SK-N-DZ (cell line): ENCODE results near the gene EFR3B.

Source experiments
- DNase-seq: peaks from one replicate; pipeline ENCODE4 v3.0.0-alpha.2; 2015; ENCODE audit warnings: low spot score
- small RNA-seq, 2 experiments: library from RNA; depleted of rRNA; stranded (forward); fragments of <200 nt; gene quantifications; one replicate each; pipeline ENCODE3, GENCODE V24; 2014

The EFR3B gene

DNA sequence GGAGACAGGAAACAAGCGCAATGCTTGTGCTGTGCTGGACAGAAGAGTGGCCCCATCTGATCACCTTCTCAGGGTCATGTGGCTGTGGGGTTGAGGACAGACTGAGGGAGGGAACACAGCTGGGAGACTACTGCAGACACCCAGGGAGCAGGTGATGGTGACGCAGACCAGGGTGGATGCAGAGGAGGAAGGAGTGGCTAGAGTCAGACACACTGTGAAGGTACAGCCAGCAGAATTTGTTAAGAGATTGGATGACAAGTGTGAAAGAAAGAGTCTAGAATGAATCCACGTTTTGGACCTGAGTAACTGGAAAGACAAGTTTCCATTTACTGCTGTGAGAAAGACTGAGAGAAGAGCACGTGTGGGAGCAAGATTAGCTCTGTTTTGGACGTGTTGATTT, 142.4 kb downstream of the EFR3B start:
- DNase-seq, result no peak

DNA sequence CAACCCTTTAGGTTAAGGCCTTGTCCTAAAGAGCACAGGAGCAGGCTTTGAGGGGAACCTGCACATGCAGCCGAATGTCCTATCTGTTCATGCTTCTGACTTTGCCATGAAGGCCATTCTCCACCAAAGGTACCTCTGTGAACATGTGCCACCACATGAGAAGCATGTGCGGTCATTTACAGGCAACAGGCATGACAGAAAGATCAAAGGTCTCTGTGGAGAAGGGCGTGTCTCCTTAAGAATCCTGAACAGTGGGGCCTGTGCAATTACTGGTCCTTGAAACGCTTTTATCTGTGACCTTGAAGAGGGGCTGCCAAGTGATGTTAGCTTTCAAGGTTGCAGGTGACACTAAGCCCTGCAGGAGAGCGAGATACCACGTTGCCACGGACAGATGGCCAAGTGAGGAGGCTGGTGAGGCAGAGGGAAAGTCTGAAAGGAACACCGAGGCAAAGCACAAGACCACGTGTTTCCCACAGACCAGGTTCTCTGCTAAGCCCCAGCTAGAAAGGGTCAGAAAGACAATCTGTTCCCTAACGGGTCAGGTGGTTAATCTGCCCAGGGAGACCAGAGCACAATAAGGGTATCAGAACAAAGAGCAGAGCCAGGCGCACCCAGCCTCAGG, 146.0 kb downstream of the EFR3B start:
- no peak for DNase-seq

DNA sequence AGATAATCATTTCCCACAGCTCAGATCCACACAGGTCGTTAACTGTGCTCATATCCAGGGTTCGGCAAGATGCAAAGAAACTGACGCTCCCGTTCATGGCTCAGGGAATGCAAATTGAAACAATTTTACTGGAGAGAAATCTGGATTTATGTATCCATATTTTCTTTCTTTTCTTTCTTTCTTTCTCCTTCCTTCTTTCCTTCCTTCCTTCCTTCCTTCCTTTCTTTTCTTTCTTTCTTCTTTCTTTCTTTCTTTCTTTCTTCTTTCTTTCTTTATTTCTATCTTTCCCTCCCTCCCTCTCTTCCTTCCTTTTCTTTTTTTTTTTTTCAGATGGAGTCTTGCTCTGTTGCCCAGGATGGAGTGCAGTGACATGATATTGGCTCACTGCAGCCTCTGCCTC, 146.5 kb downstream of the EFR3B start:
- no peak for DNase-seq

DNA sequence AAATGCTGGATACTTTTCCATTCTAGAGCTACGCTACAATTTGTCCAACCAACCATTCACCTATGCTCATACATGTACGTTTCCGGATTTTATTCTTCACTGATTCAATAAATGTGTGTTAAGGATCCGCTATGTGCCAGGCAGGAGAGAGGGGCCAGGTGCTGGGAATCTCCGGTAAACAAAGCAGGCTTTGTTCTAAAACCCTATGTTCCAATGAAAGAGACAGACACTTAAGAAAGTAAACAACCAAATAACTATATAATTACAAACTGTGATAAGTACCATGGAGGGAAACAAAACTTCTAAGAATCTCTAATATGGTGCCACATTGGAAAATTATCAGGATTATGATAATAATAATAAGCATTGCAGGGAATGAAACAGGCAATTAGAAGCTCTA, 148.7 kb downstream of the EFR3B start:
- DNase-seq, result no peak

DNA sequence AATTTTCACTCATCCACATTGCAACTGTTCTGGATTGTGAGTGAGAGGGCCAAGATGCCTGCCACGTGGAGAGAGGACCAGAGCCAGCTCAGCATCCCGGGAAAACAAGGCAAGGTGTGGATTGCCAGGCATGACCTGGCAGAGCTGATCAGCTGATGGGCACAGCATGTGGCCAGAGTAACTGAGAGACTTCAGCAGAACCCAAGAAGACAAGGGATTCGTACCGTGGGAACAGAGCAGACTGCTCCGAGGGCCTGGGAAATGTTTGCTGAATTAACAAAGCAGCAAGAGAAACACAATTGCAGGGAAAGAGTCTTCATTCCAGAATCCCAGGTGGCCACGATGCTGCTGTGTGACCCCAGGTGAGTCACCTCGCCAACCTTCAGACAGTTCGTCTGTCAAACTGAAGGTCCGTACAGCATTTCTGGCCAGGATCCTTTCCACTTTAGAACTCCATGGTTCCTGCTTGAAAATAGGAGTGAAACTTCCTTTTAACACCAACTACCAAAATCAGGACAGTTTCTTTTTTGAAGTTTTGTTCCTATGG, 152.8 kb downstream of the EFR3B start:
- DNase-seq, result no peak

DNA sequence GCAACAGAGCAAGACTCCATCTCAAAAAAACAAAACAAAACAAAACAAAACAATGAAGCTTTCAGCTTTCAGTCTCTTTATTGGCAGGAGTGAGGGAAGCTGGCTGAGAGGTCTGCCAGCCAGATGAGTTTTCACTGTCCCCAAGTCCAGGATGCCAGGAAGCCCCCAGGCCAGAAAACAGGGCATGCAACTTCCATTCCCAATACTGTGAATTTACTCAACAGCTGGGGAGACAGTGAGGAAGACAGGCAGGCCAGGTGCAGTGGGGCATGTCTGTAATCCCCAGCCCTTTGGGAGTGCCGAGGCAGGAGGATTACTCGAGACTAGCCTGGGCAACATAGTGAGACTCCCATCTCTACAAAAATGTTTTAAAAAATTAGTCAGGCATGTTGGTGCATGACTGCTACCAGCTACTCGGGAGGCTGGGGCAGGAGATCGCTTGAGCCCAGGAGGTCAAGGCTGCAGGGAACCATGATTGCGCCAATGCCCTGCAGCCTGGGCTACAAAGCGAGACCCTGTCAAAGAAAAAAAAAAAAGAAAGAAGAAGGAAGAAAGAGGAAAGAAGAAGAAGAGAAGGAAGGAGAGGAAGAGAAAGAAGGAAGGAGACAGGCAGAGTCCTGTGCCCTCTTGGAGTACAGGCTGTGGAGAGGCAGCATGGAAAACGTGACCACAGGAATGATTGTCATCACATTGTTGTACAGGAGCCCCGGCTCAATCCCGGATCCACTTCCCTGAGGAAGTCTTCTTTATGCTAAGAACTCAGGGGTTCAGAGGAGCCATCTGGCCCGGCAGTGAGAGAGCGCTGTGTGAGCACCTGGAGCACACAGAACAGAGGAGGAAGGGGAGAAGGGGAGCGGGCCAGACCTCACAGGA, 155.7 kb downstream of the EFR3B start:
- no peak for DNase-seq

DNA sequence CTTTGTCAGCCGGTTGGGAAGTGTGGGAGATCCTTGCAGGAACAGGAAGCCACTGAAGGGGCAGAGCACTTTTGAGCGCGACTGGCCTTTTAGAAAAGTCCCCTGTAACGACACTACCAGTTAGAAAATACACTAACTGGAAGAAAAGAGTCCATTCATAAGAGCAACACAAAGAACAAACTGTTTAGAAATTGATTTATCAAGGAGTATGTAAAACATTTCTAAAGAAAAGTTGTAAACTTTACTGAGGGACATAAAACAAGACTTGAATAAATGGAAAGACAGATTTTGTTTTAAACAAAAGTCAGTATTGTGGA, 156.3 kb downstream of the EFR3B start:
- no peak for DNase-seq

DNA sequence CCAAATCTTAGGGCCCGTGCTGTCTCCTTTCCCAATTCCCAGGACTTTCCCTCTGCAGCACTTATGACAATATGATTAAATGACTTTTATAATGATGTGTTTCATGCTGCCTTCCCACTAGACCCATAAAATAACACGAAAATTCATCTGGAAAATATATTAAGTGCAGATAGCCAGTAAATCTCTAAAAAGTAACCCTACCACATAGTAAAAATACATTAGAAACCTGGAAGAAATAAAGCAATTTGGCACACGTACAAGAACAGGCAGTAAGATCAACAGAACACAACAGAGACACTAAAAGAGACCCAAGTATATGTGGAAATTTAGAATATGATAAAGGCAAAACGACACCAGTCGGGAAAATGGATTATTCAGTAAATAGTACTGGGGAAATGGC, 156.7 kb downstream of the EFR3B start:
- DNase-seq, result no peak

DNA sequence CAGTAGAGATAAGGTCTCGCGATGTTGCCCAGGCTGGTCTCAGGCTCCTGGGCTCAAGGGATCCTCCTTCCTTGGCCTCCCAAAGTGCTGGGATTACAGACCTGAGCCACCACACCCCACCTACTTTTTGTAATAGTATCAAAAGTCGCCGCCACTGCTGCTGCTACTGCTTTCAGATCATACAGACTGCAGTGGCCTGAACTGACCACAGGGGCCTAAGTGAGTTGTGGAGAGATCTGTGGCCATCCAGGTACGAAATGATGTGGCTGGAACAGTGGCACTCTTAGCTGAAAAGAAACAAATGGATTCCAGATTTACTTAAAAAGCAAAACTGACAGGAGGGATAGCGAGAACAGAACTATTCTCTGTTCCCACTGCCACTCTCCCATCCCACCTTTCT, 159.4 kb downstream of the EFR3B start:
- DNase-seq, result no peak

DNA sequence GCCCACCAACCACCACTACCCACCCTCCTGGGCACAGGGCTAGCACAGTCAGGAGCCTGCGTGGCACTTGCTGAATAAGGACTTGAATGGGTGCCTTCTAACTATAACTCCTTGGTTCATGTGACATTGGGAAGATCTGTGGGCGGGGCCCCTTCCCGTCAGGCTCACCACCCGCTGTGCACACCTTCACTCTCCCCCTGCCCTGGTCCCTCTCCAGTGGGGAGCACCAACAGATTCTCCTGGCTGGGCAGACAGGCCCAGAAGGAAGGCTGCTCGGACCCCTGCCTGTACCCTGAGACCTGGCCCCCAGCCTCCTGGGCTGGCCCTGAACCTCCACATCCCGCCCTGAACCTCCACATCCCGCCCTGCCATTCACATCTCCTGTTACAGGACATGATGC, 159.9 kb downstream of the EFR3B start:
- no peak for DNase-seq

DNA sequence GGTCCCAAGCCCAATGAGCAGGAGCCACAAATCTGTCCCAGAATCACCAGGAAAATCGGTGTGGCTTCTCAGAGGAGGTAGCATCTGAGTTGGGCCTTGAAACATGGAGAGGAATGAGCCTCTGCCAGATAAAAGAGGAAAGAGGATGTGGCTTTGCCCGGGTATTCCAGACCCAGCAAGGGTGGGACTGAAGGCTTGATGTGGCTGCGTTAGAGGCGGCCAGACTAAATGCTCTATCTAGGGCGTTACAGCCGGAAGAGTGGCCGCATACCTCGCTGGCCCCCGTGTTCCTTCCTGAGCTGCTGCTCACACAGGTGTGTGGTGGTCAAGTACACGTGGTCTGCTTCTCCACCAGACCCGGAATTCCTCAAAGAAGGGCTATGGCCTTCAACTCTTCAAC, 160.4 kb downstream of the EFR3B start:
- DNase-seq, result no peak

DNA sequence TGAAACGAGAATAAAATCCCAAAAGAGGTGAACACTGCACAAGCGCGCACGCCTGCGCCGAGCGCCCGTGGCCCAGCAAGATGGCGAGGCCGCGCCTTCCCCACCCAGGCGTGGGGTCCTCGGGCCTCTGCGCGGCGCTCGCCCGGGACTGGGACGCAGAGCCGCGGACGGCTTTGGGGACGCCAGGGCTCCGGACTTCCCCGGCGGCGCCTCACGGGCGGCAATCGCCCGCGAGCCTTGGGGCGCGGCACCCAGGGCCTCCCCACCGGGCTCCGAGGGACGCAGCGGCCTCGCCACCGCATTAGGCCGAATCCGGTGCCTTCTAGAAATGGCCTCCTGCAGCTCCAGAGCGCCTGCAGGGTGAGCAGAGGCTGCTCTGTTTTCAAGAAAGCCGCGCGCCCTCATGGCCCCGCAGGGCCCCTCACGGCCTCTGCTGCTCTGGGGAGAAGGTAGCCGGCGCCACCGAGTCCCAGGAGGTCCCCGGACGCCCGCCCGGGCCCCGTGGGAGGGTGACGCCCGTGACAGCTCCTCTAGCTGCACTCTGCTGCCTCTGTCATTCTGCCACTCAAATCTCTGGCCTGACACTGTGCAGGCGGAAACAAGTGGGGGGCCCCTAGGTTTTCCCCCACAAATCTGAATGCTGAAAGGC, 162.4 kb downstream of the EFR3B start:
- no peak for DNase-seq

DNA sequence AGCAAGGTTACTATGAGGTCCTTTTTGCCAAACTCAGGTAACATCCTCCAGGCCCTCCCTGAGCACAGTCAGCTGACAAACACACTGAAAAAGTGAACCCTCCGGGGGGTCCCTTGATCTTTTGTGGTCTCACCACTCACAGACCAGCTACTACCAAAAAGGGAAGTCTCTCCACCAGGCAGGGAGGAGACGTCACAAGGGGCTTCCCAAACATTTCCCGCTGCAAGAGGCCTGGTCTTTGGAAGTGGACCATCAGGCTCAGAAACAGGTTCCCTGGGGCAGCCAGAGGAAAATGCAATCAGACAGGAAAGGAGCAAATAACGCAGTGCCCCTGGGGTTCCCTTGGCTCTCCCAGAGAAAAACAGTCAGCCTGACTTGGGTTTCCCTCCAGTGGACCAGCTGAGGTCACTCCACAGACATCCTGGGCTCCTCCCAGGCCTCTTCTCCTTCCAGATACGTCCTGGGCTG, 165.2 kb downstream of the EFR3B start:
- DNase-seq, result no peak

Small RNAs within 50 kb of the gene (small RNA-seq; reads per million reads assigned to genes)
- gene RF00019, result 0 reads per million in 2 experiments
- 0 to 0.31 reads per million in 2 experiments for gene RN7SL856P
